GM12872 (cell line): ENCODE results near the gene GPR141.

Experiments
- CTCF ChIP-seq: IDR thresholded peaks from 3 replicates; pipeline ENCODE4 v1.5.1; 2011; ENCODE audit warnings: low read depth, mild to moderate bottlenecking, low read length, moderate library complexity; ENCODE audit not compliant: insufficient read depth

The GPR141 gene

GRCh38 chr7:37690206-37690605, 6.6 kb downstream of the GPR141 start:
- no peak for TF ChIP-seq CTCF

GRCh38 chr7:37694208-37695094, 10.9 kb downstream of the GPR141 start:
- TF ChIP-seq CTCF = no peak

GRCh38 chr7:37698276-37698675, 14.7 kb downstream of the GPR141 start:
- no peak for TF ChIP-seq CTCF

GRCh38 chr7:37698782-37699181, 15.2 kb downstream of the GPR141 start:
- no peak for TF ChIP-seq CTCF

DNA sequence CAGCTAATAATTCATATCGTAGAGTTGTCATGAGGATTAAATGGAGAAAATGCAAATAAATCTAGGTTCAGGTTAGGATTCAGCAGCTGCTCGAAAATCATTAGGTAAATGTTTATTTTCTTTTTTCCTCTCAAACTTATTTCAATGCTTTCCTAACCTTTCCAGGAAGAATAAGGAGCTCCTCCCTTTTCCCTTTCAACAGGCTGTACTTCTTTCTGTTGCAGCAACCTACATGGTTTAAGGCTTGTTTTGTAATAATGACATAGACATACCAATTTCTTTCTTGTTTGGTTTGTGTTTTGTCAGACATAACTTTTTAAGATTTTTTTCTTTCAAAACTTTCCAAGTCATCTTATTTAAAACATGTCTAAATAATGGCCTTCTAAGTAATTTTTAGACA, 18.2 kb downstream of the GPR141 start:
- no peak for TF ChIP-seq CTCF

DNA sequence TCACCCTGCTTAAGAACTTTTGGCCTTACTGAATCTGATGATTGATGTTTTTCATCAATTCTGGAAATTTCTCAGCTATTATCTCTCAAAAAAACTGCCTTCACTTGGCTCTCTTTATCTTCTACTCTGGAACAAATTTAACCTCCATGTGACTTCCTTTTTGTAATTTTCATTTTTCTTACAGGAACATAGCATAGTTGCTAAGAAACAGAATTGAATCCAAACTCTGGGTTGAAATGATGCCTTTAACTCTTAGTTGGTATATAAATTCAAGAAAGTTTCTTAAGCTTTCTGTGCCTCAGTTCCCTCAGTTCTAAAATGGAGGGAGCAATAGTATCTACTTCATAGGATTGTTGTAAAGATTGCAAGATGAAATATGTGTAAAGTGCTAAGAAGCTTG, 19.8 kb downstream of the GPR141 start:
- no peak for TF ChIP-seq CTCF

DNA sequence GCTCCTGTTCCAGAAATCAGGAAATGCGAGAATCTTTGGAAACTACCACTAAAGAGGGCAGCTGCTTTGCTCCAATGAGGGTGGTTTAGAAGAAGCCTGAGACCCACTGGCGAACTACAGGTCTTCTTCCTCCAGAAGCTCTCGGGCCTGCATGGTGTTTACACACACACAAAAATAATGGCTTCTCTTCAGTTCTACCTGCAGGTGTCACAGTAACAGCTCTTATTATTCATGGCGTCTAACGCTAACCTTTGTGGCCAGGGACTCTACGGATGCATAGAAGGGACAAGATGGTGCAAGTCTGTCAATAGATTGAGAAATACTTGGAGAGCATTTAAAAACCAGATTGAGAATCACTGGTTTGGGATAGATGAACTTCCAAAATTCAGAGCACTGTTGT, 22.4 kb downstream of the GPR141 start:
- TF ChIP-seq CTCF = no peak
